PC-3 (cell line): Measurements from ENCODE around the gene GABBR2. TPM values are rescaled to one million over a fixed set of nuclear protein-coding genes. Genes with fewer than 3 reads are reported as not detected.

Experiments used
- ATAC-seq: fragments of 200-7000 bp; cut with Tn5 transposase; 2 replicates; pipeline ENCODE4 v1.9.1; 2020; ENCODE audit warnings: mild to moderate bottlenecking, moderate library complexity
- BruUV-seq: library from RNA; stranded (reverse); fragments of 400-500 nt; replicated peaks from 2 replicates; lab custom pipeline; 2021; lab: Mats Ljungman, UMichigan
- CTCF ChIA-PET: fragments of 300-600 bp; sonication (Branson Sonifier 250); formaldehyde crosslinking; loops from one replicate; lab custom pipeline; 2022; ENCODE audit warnings: antibody characterized with exemption; lab: Charles Lee
- POLR2A ChIA-PET: fragments of 300-600 bp; sonication (Branson Sonifier 250); formaldehyde crosslinking; loops from one replicate; lab custom pipeline; 2022; ENCODE audit warnings: antibody characterized with exemption; ENCODE audit not compliant: unreplicated experiment; lab: Charles Lee
- DNase-seq: peaks from one replicate; pipeline ENCODE4 v3.0.0-alpha.2; 2015
- H2AFZ ChIP-seq: fragments of 300-600 bp; sonication (generic); 2 replicates; pipeline ENCODE4 v1.6.0; 2016; ENCODE audit warnings: antibody characterized with exemption, low read length
- H3F3A ChIP-seq: fragments of 300-600 bp; sonication (generic); one replicate; pipeline ENCODE4 v1.6.0; 2017; ENCODE audit warnings: antibody characterized with exemption, low read length, control low read depth, mild to moderate bottlenecking; ENCODE audit not compliant: unreplicated experiment
- H3K27ac ChIP-seq: fragments of 300-600 bp; sonication (generic); 2 replicates; pipeline ENCODE4 v1.5.1; 2016; ENCODE audit warnings: mild to moderate bottlenecking, low read length
- H3K27me3 ChIP-seq: fragments of 300-600 bp; sonication (generic); 2 replicates; pipeline ENCODE4 v1.6.1; 2016; ENCODE audit warnings: low read length, mixed read lengths
- H3K36me3 ChIP-seq: fragments of 300-600 bp; sonication (generic); 2 replicates; pipeline ENCODE4 v1.6.1; 2016; ENCODE audit warnings: low read depth, mixed run types, low read length, mixed read lengths
- H3K4me1 ChIP-seq: fragments of 300-600 bp; sonication (generic); 2 replicates; pipeline ENCODE4 v1.5.1; 2016; ENCODE audit warnings: low read length; ENCODE audit not compliant: insufficient read depth
- H3K4me2 ChIP-seq: fragments of 300-600 bp; sonication (generic); 2 replicates; pipeline ENCODE4 v1.6.0; 2016; ENCODE audit warnings: low read length
- H3K4me3 ChIP-seq: fragments of 300-600 bp; sonication (generic); 2 replicates; pipeline ENCODE4 v1.5.1; 2016; ENCODE audit warnings: mild to moderate bottlenecking, low read length, mixed read lengths
- H3K79me2 ChIP-seq: fragments of 300-600 bp; sonication (generic); 2 replicates; pipeline ENCODE4 v1.6.1; 2017; ENCODE audit warnings: low read length, mixed read lengths
- H3K9ac ChIP-seq: fragments of 300-600 bp; sonication (generic); 2 replicates; pipeline ENCODE4 v1.6.0; 2016; ENCODE audit warnings: mild to moderate bottlenecking, low read length
- H3K9me2 ChIP-seq: fragments of 300-600 bp; sonication (generic); replicated peaks from 2 replicates; pipeline ENCODE4 v1.6.1; 2016; ENCODE audit warnings: mixed run types, low read length, mixed read lengths
- H3K9me3 ChIP-seq: fragments of 300-600 bp; sonication (generic); 2 replicates; pipeline ENCODE4 v1.6.1; 2016; ENCODE audit warnings: low read length, mixed read lengths
- H4K20me1 ChIP-seq: fragments of 300-600 bp; sonication (generic); 2 replicates; pipeline ENCODE4 v1.6.1; 2016; ENCODE audit warnings: low read length, mixed read lengths
- EZH2 ChIP-seq: fragments of 300-600 bp; sonication (generic); IDR thresholded peaks from one replicate; pipeline ENCODE4 v1.6.1; 2017; ENCODE audit warnings: antibody characterized with exemption, mild to moderate bottlenecking, low read length; ENCODE audit not compliant: unreplicated experiment
- EZH2phosphoT487 ChIP-seq: fragments of 300-600 bp; sonication (generic); IDR thresholded peaks from 2 replicates; pipeline ENCODE4 v1.6.1; 2018; ENCODE audit warnings: mild to moderate bottlenecking, antibody characterized with exemption, low read length, borderline replicate concordance
- intact Hi-C: fragments of 100-400 bp; cut with micrococcal nuclease; formaldehyde crosslinking; loops from 2 replicates; pipeline ENCODE4 v1.9.0; 2023
- total RNA-seq: library from RNA; depleted of rRNA; stranded (reverse); fragments of >200 nt; gene quantifications from 2 replicates; pipeline ENCODE4 v1.2.3, GENCODE V29; 2014
- TF ChIP-seq, protein P1 (sequence below): fragments of 300-600 bp; sonication (generic); conservative IDR thresholded peaks from 2 replicates; pipeline ENCODE4 v1.5.1; 2017; ENCODE audit warnings: antibody characterized with exemption, low read depth, mild to moderate bottlenecking, low read length

The GABBR2 gene
- total RNA-seq, 1 experiment from 2014 or later: 0.44 TPM

DNA sequence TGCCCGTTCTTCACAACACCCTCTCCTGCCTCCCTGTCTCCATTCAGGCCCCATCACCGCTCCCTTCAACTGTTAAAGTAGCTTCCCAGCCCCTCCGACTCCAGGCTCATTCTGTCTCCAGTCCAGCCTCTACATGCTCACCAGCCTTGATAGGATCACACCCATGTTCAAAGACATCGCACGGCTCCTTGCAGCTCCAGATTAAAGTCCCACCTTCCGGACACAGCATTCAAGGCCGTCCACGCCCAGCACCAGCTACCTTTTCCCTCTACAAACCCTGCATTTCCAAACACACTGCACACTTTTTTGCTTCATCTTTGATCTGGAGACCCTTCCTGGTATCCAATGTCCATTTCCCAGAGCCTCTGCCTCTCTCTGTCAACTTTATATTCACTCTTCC lies 6.4 kb downstream of the GABBR2 start:
- no peaks in the 10 kb centered on the region for H3K36me3 ChIP-seq
- intact Hi-C loops: loop anchor here (10.0 kb wide), 1 partner anchor 148 kb away; no protein-coding TSS in a partner anchor
- ChIA-PET CTCF (interaction anchor here (0.5 kb wide), 1 partner anchor 77 kb away, joined by 4 read pairs; no protein-coding TSS in a partner anchor), POLR2A (no interaction called here)
- no peak overlapping the region for H3K27ac ChIP-seq
- no peak overlapping the region for H2AFZ ChIP-seq
- DNase-seq (no peak), ATAC-seq (no peak)
- H3K27me3 ChIP-seq: peaks cover 20% of the 10 kb centered on the region; the same call in 1 of the 2 replicates
- H3K9ac ChIP-seq: no peak overlapping the region
- H3F3A ChIP-seq: no peaks in the 10 kb centered on the region
- no TSS peak for BruUV-seq
- H3K9me3 ChIP-seq: no peaks in the 10 kb centered on the region
- no peak for TF ChIP-seq EZH2
- no peak for TF ChIP-seq EZH2phosphoT487
- TF ChIP-seq, protein P1, sequence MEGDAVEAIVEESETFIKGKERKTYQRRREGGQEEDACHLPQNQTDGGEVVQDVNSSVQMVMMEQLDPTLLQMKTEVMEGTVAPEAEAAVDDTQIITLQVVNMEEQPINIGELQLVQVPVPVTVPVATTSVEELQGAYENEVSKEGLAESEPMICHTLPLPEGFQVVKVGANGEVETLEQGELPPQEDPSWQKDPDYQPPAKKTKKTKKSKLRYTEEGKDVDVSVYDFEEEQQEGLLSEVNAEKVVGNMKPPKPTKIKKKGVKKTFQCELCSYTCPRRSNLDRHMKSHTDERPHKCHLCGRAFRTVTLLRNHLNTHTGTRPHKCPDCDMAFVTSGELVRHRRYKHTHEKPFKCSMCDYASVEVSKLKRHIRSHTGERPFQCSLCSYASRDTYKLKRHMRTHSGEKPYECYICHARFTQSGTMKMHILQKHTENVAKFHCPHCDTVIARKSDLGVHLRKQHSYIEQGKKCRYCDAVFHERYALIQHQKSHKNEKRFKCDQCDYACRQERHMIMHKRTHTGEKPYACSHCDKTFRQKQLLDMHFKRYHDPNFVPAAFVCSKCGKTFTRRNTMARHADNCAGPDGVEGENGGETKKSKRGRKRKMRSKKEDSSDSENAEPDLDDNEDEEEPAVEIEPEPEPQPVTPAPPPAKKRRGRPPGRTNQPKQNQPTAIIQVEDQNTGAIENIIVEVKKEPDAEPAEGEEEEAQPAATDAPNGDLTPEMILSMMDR: no peak
- H3K79me2 ChIP-seq: no peaks in the 10 kb centered on the region
- no peak overlapping the region for H3K4me2 ChIP-seq
- no peak overlapping the region for H3K4me3 ChIP-seq
- no peaks in the 10 kb centered on the region for H4K20me1 ChIP-seq
- no peaks in the 10 kb centered on the region for H3K9me2 ChIP-seq
- H3K4me1 ChIP-seq: no peaks in the 10 kb centered on the region

DNA sequence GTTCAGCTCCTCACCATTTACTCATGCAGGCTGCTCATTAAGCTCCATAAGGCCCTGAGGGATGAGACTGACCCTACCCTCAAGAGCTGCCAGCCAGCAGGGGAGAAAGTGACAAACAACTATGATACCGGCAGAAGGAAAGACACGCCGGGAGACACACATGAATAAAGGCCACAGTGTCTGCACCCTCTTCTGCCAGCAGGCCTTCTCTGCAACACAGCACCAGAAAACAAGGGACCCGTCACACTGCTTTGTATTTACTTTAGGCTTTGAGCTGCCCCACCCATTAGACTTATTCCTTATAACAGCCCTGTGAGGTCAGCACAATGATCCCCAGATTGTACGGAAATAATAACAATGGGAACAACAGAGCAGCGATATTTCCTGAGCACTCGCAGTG lies 7.2 kb downstream of the GABBR2 start:
- Histone ChIP-seq H3F3A (no peaks in the 10 kb centered on the region), H3K4me3 (no peak overlapping the region)

DNA sequence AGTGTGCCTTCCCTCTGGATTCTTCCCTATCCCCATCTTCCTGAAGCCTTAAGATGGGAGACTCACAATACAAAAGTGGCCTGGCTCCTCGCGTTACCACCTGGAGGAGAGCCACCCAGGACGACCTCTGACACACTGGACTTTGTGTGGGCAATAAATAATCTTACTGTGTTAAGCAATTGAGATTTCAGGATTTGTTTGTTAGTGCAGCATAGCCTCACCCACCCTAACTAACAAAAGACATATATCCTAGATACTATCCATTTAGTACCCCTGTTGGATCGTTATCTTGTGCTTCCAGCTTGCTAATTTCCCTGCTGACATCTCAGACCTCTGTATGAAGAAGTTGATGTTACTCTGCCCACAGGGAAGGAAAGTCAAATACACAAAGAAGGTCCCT lies 7.9 kb downstream of the GABBR2 start:
- ChIA-PET POLR2A (no interaction called here), CTCF (no interaction called here)
- Histone ChIP-seq H2AFZ (no peak overlapping the region), H3K4me3 (no peak overlapping the region), H3K27ac (no peak overlapping the region), H3K36me3 (no peaks in the 10 kb centered on the region), H4K20me1 (no peaks in the 10 kb centered on the region), H3K4me2 (no peak overlapping the region), H3K4me1 (no peaks in the 10 kb centered on the region), H3K9me3 (no peaks in the 10 kb centered on the region), H3K9me2 (no peaks in the 10 kb centered on the region), H3K79me2 (no peaks in the 10 kb centered on the region), H3K27me3 (peaks cover 11% of the 10 kb centered on the region; the same call in 1 of the 2 replicates), H3F3A (no peaks in the 10 kb centered on the region), H3K9ac (no peak overlapping the region)
- intact Hi-C loops: loop anchor here (10.0 kb wide), 1 partner anchor 146 kb away; no protein-coding TSS in a partner anchor
- BruUV-seq: no TSS peak
- DNase-seq: no peak
- no peak for TF ChIP-seq EZH2
- ATAC-seq: no peak

More for the DNA sequence above, 7.2 kb downstream of the GABBR2 start:
- CTCF ChIA-PET: interaction anchor here (0.5 kb wide), 1 partner anchor 78 kb away, joined by 4 read pairs; no protein-coding TSS in a partner anchor
- Histone ChIP-seq H3K27ac (no peak overlapping the region), H3K36me3 (no peaks in the 10 kb centered on the region), H3K79me2 (no peaks in the 10 kb centered on the region), H2AFZ (no peak overlapping the region), H3K4me1 (no peaks in the 10 kb centered on the region), H3K27me3 (peaks cover 14% of the 10 kb centered on the region; the same call in 1 of the 2 replicates), H3K9me2 (no peaks in the 10 kb centered on the region), H3K9me3 (no peaks in the 10 kb centered on the region), H3K4me2 (no peak overlapping the region), H4K20me1 (no peaks in the 10 kb centered on the region), H3K9ac (no peak overlapping the region)
- BruUV-seq: no TSS peak
- ATAC-seq (no peak), DNase-seq (no peak)
- POLR2A ChIA-PET: no interaction called here
- intact Hi-C loops: loop anchor here (10.0 kb wide), 1 partner anchor 147 kb away; no protein-coding TSS in a partner anchor
- TF ChIP-seq EZH2phosphoT487 (no peak), EZH2 (no peak)
- TF ChIP-seq, protein P1: no peak
